Fibroblast of villous mesenchyme (primary cell): ENCODE measurements around the gene PRIMA1. TPM values are rescaled to one million over a fixed set of nuclear protein-coding genes. Genes with fewer than 3 reads are reported as not detected.

Experiments
- DNase-seq: peaks from one replicate; pipeline ENCODE4 v3.0.0-alpha.2; 2010; ENCODE audit warnings: low read depth
- H3K4me3 ChIP-seq: 2 replicates; pipeline ENCODE4 v1.5.1; 2011; ENCODE audit warnings: low read depth, mild to moderate bottlenecking, low read length
- total RNA-seq: library from RNA; depleted of rRNA; stranded (reverse); fragments of >200 nt; gene quantifications from 2 replicates; pipeline ENCODE4 v1.2.3, GENCODE V29; 2012
- TF ChIP-seq, protein P1 (sequence below): IDR thresholded peaks from 2 replicates; pipeline ENCODE4 v1.5.1; 2012; ENCODE audit warnings: low read depth, mild to moderate bottlenecking, low read length; ENCODE audit not compliant: insufficient read depth

The PRIMA1 gene
- total RNA-seq, 1 donor: not detected

DNA sequence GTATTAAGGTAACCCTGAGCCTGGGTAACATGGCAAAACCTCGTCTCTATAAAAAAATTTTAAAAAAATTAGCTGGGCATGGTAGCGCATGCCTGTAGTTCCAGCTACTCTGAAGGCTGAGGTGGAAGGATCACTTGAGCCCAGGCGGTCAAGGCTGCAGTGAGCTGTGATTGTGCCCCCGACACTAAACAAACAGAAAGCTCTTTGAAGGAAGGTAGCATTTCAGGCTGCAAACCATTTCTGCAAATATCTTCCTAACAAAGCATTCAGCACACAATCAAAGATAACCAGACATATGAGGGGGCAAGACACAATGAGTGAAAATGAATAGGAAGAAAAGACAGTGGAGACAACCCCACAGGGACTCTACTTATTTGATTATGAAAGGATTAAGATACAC lies 118.7 kb downstream of the PRIMA1 start:
- no peak overlapping the region for H3K4me3 ChIP-seq
- TF ChIP-seq, protein P1, sequence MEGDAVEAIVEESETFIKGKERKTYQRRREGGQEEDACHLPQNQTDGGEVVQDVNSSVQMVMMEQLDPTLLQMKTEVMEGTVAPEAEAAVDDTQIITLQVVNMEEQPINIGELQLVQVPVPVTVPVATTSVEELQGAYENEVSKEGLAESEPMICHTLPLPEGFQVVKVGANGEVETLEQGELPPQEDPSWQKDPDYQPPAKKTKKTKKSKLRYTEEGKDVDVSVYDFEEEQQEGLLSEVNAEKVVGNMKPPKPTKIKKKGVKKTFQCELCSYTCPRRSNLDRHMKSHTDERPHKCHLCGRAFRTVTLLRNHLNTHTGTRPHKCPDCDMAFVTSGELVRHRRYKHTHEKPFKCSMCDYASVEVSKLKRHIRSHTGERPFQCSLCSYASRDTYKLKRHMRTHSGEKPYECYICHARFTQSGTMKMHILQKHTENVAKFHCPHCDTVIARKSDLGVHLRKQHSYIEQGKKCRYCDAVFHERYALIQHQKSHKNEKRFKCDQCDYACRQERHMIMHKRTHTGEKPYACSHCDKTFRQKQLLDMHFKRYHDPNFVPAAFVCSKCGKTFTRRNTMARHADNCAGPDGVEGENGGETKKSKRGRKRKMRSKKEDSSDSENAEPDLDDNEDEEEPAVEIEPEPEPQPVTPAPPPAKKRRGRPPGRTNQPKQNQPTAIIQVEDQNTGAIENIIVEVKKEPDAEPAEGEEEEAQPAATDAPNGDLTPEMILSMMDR: no peak
- no peak for DNase-seq

Other genes with a start within 250 kb of the PRIMA1 start
- not detected in 2 replicates for gene FAM181A, start 138.9 kb upstream of the PRIMA1 start, total RNA-seq
- 0.86 and 1.9 TPM in 2 replicates for gene ASB2, start 188.1 kb upstream of the PRIMA1 start, total RNA-seq
- not detected in 2 replicates for gene CCDC197, start 208.8 kb upstream of the PRIMA1 start, total RNA-seq
- gene OTUB2, start 237.9 kb upstream of the PRIMA1 start, total RNA-seq: 0.97 and 1.3 TPM in 2 replicates